Progenitor cell of endocrine pancreas (in vitro differentiated cells): ENCODE data around the gene ALG9. TPM values are rescaled to one million over a fixed set of nuclear protein-coding genes. Genes with fewer than 3 reads are reported as not detected.

Source experiments
- DNase-seq: peaks from one replicate; pipeline ENCODE4 v3.0.0; 2021; ENCODE audit warnings: low spot score; ENCODE audit not compliant: unreplicated experiment
- H3K27ac Mint-ChIP-seq: 2 replicates; pipeline ENCODE4 v1.8.0; 2021; ENCODE audit warnings: mild to moderate bottlenecking, moderate library complexity, mixed read lengths
- H3K27me3 Mint-ChIP-seq: 2 replicates; pipeline ENCODE4 v1.8.0; 2021; ENCODE audit warnings: mixed read lengths
- H3K36me3 Mint-ChIP-seq: 2 replicates; pipeline ENCODE4 v1.8.0; 2022; ENCODE audit warnings: mixed read lengths; ENCODE audit not compliant: insufficient read depth
- H3K4me1 Mint-ChIP-seq: 2 replicates; pipeline ENCODE4 v1.8.0; 2021; ENCODE audit warnings: low read depth, mixed read lengths
- H3K4me3 Mint-ChIP-seq: 2 replicates; pipeline ENCODE4 v1.8.0; 2021; ENCODE audit warnings: low read depth, mild to moderate bottlenecking, moderate library complexity, mixed read lengths
- H3K9me3 Mint-ChIP-seq: 2 replicates; pipeline ENCODE4 v1.8.0; 2021; ENCODE audit warnings: low read depth, mixed read lengths
- total RNA-seq: library from RNA; stranded (reverse); gene quantifications from 2 replicates; pipeline ENCODE4 v1.2.1, GENCODE V29; 2021
- TF ChIP-seq, protein P1 (sequence below): fragments of 200-600 bp; sonication (generic); IDR thresholded peaks from one replicate; pipeline ENCODE4 v1.5.0; 2021; ENCODE audit warnings: antibody characterized with exemption, mild to moderate bottlenecking; ENCODE audit not compliant: unreplicated experiment

ALG9 gene
- total RNA-seq, 1 donor from 2014 or later, result 45.2 TPM

DNA sequence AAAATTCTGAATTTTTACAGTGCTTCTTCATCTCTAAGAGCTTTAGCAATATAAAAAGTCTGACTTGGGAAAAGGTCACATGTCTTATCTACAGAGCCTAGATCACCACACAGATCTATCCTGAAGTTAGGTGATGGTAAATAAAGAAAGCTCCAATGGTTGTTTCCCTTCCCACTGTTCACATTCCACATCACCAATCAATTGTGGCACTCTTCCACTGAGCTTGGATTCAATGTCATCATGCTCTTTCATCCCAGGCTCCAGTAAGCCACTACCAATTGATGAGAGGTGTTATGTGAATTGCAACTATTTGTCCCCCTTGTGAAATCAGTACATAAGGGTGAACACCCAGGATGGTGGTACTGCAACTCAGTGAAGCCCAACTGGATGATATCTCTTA is 47.8 kb downstream of the ALG9 start:
- H3K36me3 Mint-ChIP-seq, result peaks cover 11% of the 10 kb centered on the region
- H3K27ac Mint-ChIP-seq, result no peak overlapping the region
- no peak overlapping the region for H3K4me3 Mint-ChIP-seq
- TF ChIP-seq, protein P1, sequence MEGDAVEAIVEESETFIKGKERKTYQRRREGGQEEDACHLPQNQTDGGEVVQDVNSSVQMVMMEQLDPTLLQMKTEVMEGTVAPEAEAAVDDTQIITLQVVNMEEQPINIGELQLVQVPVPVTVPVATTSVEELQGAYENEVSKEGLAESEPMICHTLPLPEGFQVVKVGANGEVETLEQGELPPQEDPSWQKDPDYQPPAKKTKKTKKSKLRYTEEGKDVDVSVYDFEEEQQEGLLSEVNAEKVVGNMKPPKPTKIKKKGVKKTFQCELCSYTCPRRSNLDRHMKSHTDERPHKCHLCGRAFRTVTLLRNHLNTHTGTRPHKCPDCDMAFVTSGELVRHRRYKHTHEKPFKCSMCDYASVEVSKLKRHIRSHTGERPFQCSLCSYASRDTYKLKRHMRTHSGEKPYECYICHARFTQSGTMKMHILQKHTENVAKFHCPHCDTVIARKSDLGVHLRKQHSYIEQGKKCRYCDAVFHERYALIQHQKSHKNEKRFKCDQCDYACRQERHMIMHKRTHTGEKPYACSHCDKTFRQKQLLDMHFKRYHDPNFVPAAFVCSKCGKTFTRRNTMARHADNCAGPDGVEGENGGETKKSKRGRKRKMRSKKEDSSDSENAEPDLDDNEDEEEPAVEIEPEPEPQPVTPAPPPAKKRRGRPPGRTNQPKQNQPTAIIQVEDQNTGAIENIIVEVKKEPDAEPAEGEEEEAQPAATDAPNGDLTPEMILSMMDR, result no peak
- H3K9me3 Mint-ChIP-seq, result no peaks in the 10 kb centered on the region
- H3K27me3 Mint-ChIP-seq, result no peaks in the 10 kb centered on the region
- no peaks in the 10 kb centered on the region for H3K4me1 Mint-ChIP-seq
- DNase-seq, result no peak

DNA sequence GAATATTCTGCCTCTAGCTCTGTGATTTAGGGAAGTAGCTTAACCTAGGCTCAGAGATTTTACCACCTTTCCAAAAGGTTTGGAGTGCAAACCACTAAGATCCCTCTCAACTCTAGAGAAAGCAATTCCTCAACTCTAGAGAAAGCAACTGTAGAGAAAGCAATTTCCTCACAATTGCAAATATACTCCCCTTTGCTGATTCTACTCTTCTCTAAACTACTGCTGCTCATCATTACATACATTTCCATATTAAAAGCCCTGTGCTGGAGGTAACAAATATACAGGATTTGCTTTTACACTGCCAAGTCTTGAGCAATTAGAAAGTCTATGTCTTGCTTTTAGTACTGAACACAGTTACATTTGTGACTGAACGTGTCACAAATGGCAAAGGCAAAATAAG is 48.2 kb downstream of the ALG9 start:
- H3K36me3 Mint-ChIP-seq, result peaks cover 11% of the 10 kb centered on the region
- DNase-seq, result no peak
- H3K9me3 Mint-ChIP-seq, result no peaks in the 10 kb centered on the region
- no peaks in the 10 kb centered on the region for H3K27me3 Mint-ChIP-seq
- H3K27ac Mint-ChIP-seq, result no peak overlapping the region
- TF ChIP-seq, protein P1, result no peak
- no peak overlapping the region for H3K4me3 Mint-ChIP-seq
- H3K4me1 Mint-ChIP-seq, result no peaks in the 10 kb centered on the region

DNA sequence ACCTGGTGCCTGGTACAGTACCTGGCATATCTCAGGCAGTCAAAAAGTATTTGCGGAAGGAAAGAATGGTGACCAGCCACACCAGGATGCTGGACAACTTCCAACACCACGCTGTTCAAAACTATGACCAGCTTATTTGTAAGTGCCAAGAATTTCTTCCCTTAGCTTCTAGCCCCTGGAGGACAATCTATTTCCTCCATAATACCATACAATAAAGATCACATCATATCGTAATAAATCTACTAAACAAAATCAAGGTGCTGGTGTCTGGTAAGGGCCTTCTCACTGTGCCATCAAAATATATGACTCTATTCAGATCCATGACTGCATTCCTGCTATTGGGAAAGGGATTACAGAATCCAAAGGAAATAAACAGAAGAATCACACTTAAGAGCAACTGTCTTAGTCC is 51.5 kb downstream of the ALG9 start:
- H3K36me3 Mint-ChIP-seq, result peaks cover 12% of the 10 kb centered on the region
- no peak overlapping the region for H3K4me3 Mint-ChIP-seq
- no peak overlapping the region for H3K27ac Mint-ChIP-seq
- H3K9me3 Mint-ChIP-seq, result no peaks in the 10 kb centered on the region
- DNase-seq, result no peak
- no peaks in the 10 kb centered on the region for H3K4me1 Mint-ChIP-seq
- H3K27me3 Mint-ChIP-seq, result no peaks in the 10 kb centered on the region
- TF ChIP-seq, protein P1, result no peak

DNA sequence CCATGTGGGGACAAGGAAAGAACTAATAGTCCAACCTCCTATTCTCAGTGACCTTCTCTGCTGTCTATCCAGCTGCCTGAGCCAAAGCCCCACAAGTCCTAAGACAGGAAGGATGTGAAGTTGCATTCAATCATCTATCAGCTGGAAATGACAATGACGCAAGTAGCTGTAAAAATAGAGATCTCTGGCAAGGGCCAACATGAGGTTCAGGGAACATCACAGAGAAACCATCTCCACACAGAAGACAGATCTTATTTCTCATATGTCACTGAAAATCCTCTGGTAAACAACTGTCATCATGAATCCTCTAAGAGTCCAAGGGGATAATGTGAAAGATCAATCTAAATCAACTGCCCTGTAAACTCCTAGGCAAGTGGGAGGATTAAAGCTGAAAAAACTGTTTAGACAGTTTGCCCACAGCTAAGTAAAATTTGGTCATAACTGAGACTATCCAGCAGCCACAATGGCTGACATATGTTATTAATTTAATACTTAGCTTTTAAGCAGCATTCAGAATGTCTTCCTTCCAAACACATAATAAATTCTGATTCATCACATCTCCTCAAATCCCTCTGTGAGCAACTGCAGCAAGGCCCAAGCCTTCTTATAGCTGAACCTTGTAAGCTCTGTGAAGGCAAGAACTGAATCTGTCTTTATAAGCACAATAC is 52.1 kb downstream of the ALG9 start:
- Mint-ChIP-seq H3K9me3 (no peaks in the 10 kb centered on the region), H3K27me3 (no peaks in the 10 kb centered on the region), H3K27ac (no peak overlapping the region)

DNA sequence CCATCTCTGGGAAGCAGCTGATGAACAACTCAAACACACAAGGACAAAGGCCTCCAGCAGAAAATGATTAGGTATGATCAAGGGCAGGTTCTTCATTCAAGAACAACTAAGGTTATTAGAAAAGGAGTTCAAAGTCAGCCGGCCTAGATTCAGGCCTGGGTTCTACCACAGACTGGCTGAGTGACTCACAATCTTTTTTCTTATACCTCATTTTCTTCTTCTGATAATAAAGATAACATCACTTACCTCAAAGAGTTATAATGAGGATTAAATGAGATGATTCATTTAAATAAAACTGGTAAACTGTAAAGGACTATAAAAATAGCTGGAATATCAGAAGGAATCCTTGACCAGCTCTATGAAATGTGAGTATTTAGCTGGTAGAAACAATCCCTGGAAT is 55.9 kb downstream of the ALG9 start:
- peaks cover 11% of the 10 kb centered on the region for H3K36me3 Mint-ChIP-seq
- H3K4me3 Mint-ChIP-seq, result no peak overlapping the region
- peaks cover 8% of the 10 kb centered on the region for H3K4me1 Mint-ChIP-seq
- no peaks in the 10 kb centered on the region for H3K9me3 Mint-ChIP-seq
- TF ChIP-seq, protein P1, result no peak
- no peaks in the 10 kb centered on the region for H3K27me3 Mint-ChIP-seq
- no peak overlapping the region for H3K27ac Mint-ChIP-seq
- no peak for DNase-seq

More for the DNA sequence above, 52.1 kb downstream of the ALG9 start:
- H3K36me3 Mint-ChIP-seq, result peaks cover 12% of the 10 kb centered on the region
- no peak for DNase-seq
- H3K4me3 Mint-ChIP-seq, result no peak overlapping the region
- TF ChIP-seq, protein P1, result no peak
- H3K4me1 Mint-ChIP-seq, result peaks cover 2% of the 10 kb centered on the region
